GM19238 (cell line): ENCODE results near the gene CYP21A2.
"Not testable (repeated sequence)": the region's sequence is repeated elsewhere in the genome, so short reads cannot be mapped to it uniquely, and the experiment has no call there.

Experiments
- DNase-seq: peaks from one replicate; pipeline ENCODE4 v3.0.0; 2011; ENCODE audit warnings: low spot score; ENCODE audit not compliant: insufficient read length

Gene CYP21A2

DNA sequence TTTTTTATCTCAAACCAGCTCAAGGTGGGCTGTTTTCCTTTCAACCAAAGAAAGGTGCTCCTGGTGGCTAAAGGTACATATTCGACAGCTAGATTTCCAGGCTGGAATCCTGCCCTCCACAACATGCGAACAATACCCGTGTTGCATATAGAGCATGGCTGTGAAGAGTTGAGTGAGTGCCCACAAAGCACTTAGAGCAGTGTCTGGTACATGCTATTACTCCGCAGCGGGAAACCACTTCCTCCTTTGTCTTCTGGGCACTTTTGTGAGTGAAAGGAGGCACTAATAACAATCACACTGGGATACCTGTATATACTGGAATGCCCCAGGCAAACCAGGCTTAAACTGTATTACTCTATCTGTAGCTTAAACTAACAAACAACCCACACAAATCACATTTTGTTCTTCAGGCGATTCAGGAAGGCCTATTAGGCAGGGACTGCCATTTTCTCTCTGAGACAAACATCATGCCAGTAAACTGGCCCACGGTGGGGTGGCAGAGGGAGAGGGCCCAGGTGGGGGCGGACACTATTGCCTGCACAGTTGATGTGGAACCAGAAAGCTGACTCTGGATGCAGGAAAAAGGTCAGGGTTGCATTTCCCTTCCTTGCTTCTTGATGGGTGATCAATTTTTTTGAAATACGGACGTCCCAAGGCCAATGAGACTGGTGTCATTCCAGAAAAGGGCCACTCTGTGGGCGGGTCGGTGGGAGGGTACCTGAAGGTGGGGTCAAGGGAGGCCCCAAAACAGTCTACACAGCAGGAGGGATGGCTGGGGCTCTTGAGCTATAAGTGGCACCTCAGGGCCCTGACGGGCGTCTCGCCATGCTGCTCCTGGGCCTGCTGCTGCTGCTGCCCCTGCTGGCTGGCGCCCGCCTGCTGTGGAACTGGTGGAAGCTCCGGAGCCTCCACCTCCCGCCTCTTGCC is at the start of gene CYP21A2:
Gene CYP21A2, plus strand, starts transcription at position 818 of the 927 bp plus-strand sequence. Its CDS starts 8 bp downstream, at position 826.
- DNase-seq = not testable (repeated sequence)

DNA sequence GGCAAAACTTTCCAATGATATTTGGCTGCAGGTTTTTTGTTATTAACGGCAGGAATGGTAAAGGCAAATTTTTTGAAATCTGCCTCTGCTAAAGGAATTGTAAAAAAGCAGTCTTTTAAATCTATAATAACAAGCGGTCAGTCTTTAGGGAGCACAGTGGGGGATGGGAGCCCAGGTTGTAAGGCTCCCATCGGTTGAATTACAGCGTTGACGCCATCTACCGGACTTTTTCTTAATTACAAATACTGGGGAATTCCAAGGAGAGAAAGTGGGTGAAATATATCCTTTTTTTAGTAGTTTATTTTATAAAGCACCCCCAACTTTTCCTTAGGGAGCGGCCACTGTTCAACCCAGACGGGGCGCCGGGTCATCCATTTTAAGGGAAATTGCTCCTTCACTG is 48.9 kb upstream of the CYP21A2 start:
- not testable (repeated sequence) for DNase-seq

DNA sequence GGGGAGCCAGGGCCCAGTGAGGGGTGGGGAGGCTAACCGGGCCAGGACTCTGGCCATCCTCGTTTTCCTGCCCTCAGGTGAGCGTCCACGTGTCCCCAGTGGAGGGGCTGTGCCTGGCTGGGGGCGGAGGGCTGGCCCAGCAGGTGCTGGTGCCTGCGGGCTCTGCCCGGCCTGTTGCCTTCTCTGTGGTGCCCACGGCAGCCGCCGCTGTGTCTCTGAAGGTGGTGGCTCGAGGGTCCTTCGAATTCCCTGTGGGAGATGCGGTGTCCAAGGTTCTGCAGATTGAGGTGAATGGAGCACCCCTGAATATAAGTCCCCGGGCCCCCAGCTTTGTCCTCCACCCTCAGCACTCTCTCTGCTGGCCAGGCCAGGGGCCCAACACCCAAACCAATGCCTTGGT is 43.8 kb upstream of the CYP21A2 start:
- DNase-seq = not testable (repeated sequence)

DNA sequence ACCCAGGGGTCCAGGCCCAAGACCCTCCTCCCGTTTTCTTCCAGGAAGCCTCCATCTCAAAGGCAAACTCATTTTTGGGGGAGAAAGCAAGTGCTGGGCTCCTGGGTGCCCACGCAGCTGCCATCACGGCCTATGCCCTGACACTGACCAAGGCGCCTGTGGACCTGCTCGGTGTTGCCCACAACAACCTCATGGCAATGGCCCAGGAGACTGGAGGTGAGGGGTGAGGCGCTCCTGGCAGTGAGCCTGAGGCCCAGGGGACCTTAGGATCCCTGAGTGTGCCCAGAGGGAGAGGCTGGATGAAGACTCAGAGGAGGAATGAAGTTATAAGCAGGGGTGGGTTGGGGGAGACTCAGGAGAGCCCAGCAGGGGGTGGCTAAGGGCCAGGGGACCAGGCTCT is 41.8 kb upstream of the CYP21A2 start:
- not testable (repeated sequence) for DNase-seq

DNA sequence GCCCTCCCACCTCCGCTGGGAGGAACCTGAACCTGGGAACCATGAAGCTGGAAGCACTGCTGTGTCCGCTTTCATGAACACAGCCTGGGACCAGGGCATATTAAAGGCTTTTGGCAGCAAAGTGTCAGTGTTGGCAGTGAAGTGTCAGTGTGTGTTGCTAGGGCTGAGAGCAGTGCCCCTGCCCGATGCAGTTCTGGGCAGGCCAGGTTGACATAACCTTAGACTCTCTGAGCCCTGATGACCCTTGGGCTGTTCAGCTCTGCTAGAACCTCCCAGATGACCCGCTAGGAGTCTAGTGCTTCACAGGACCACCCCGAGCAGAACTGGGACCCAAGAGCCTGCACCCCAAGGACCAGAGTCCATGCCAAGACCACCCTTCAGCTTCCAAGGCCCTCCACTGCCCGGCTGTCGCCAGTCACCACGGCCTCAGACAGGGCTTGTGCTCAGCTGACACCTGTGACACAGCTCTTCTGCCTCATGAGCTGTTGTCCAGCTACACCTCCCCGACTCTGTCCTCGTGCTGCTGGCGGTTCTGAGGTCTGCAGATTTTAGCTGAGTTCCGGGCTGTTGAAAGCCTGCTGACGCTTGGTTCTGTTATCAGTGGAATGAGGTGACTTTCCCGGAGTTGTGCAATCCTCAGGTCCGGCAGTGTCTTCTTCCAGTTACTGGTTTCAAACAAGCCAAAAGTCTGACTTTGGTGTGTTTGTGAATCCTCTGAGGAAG is 35.5 kb upstream of the CYP21A2 start:
- not testable (repeated sequence) for DNase-seq

DNA sequence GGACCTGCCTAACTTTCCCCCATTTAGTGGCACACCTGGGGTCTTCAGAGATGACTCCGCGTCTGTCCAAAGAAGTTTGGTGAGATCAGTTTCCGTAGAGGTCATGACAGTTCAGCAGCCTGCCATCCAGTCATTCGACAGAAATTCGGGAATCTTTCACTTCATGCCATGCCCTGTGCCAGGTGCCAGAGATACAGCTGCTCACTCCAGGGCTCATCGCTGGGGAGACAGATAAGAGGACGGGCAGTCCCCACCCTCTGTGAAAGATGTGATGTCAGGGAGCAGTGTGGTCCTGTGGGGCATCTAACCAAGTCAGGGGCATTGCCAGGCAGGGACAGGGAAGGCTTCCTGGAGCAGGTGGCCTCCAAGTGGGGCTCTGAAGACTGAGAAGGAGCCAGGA is 34.9 kb upstream of the CYP21A2 start:
- not testable (repeated sequence) for DNase-seq

DNA sequence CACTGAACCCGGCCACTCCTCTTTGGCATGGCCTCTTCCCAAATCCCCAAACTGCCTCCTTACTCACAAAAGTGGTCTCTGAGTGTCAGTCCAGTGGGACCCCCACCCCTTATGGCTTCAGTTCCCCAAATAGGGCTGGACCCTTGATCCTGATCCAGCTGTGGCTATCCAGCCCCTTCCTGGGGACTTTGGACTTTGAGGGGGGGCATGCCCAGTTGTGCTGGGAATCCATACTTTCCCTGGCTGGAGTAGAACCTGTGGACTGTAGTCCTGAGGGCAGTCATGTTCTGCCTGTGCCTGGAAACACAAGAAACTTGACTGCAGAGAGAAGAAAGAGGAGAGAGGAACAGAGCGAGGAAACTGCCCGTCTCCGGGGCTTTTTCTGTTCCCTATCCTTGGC is 33.8 kb upstream of the CYP21A2 start:
- DNase-seq = not testable (repeated sequence)

DNA sequence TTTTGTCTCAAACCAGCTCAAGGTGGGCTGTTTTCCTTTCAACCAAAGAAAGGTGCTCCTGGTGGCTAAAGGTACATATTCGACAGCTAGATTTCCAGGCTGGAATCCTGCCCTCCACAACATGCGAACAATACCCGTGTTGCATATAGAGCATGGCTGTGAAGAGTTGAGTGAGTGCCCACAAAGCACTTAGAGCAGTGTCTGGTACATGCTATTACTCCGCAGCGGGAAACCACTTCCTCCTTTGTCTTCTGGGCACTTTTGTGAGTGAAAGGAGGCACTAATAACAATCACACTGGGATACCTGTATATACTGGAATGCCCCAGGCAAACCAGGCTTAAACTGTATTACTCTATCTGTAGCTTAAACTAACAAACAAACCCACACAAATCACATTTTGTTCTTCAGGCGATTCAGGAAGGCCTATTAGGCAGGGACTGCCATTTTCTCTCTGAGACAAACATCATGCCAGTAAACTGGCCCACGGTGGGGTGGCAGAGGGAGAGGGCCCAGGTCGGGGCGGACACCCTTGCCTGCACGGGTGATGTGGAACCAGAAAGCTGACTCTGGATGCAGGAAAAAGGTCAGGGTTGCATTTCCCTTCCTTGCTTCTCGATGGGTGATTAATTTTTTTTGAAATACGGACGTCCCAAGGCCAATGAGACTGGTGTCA is 33.2 kb upstream of the CYP21A2 start:
- peak; percentile 0 for DNase-seq

DNA sequence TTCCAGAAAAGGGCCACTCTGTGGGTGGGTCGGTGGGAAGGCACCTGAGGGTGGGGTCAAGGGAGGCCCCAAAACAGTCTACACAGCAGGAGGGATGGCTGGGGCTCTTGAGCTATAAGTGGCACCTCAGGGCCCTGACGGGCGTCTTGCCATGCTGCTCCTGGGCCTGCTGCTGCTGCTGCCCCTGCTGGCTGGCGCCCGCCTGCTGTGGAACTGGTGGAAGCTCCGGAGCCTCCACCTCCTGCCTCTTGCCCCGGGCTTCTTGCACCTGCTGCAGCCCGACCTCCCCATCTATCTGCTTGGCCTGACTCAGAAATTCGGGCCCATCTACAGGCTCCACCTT is 32.7 kb upstream of the CYP21A2 start:
- DNase-seq = not testable (repeated sequence)

DNA sequence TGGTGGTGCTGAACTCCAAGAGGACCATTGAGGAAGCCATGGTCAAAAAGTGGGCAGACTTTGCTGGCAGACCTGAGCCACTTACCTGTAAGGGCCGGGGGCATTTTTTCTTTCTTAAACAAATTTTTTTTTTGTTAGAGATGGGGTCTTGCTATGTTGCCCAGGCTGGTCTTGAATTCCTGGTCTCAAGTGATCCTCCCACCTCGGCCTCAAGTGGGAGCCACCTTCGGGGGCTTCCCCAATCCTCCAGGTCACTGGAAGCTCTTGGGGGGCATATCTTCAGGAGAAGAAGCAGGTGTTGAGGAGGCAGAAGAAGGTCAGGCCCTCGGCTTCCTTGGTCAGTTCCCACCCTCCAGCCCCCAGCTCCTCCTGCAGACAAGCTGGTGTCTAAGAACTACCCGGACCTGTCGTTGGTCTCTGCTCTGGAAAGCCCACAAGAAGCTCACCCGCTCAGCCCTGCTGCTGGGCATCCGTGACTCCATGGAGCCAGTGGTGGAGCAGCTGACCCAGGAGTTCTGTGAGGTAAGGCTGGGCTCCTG is 32.2 kb upstream of the CYP21A2 start:
- not testable (repeated sequence) for DNase-seq

DNA sequence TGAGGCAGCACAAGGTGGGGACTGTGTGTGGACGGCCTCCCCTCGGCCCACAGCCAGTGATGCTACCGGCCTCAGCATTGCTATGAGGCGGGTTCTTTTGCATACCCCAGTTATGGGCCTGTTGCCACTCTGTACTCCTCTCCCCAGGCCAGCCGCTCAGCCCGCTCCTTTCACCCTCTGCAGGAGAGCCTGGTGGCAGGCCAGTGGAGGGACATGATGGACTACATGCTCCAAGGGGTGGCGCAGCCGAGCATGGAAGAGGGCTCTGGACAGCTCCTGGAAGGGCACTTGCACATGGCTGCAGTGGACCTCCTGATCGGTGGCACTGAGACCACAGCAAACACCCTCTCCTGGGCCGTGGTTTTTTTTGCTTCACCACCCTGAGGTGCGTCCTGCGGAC is 31.1 kb upstream of the CYP21A2 start:
- not testable (repeated sequence) for DNase-seq

DNA sequence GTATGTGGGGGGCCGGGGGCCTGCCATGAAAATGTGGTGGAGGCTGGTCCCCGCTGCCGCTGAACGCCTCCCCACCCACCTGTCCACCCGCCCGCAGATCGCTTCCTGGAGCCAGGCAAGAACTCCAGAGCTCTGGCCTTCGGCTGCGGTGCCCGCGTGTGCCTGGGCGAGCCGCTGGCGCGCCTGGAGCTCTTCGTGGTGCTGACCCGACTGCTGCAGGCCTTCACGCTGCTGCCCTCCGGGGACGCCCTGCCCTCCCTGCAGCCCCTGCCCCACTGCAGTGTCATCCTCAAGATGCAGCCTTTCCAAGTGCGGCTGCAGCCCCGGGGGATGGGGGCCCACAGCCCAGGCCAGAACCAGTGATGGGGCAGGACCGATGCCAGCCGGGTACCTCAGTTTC is 30.2 kb upstream of the CYP21A2 start:
- not testable (repeated sequence) for DNase-seq

DNA sequence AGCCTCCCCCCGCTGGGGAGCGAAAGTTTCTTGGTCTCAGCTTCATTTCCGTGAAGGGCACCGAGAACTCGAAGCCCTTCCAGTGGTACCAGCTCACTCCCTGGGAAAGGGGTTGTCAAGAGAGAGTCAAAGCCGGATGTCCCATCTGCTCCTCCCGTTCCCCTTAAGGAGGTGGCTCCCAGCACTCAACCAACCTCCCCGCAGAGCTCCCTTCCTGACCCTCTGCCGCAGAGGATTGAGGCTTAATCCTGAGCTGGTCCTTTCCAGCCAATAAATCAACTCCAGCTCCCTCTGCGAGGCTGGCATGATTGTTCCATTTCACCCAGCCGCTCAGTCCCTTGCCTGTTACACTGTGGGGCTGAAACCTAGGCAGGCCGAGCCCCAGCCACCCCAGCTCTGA is 29.6 kb upstream of the CYP21A2 start:
- not testable (repeated sequence) for DNase-seq

DNA sequence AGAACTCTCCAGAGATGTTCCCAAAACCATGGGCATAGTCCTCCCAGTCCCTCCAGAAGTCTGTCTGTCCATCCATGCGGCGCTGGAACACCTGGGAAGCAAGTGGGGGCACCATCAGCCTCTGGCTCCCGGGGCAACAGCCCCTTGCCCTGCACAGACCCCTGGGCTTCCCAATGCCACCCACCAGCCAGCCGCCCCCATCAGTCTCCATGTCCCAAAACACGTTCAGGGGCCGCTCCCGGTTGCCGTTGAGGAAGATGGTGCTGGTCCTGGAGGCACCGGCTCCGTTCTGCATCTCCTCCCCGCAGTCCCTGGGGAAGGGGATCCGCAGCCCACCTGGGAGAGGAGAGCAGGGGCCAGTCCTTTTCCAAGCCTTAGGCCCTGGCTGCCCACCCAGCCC is 28.7 kb upstream of the CYP21A2 start:
- not testable (repeated sequence) for DNase-seq

DNA sequence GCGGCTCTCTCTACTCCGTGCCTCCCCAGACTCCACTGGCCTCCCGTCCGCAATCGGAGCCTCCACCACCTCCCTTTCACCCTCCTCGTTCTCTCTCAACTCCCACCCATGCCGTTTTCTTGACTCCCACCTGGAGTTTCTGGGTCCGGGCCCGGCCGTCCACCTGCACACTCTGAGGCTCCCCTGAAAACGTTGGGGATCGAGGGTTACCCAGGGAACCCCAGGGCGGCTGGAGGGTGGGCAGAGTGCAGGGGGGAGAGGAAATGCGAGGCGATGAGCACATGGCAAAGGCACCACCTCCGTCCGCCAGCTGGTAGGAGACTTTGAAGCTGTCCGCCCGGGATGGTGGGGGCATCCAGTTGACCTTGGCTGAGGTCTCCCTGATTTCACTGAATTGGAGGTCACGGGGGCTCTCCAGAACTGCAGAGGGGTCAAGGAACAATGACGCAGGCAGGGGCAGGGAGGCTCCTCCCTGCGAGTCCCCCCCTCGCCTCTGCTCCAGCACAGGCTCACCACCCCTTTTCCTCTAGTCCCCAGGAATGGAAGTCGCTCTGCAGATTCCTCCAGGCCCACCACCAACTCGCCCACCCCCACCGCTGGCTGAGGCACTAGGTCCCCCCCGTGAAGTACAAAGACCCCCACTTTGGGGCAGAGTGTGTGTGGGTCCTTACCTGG is 27.2 kb upstream of the CYP21A2 start:
- DNase-seq = not testable (repeated sequence)

DNA sequence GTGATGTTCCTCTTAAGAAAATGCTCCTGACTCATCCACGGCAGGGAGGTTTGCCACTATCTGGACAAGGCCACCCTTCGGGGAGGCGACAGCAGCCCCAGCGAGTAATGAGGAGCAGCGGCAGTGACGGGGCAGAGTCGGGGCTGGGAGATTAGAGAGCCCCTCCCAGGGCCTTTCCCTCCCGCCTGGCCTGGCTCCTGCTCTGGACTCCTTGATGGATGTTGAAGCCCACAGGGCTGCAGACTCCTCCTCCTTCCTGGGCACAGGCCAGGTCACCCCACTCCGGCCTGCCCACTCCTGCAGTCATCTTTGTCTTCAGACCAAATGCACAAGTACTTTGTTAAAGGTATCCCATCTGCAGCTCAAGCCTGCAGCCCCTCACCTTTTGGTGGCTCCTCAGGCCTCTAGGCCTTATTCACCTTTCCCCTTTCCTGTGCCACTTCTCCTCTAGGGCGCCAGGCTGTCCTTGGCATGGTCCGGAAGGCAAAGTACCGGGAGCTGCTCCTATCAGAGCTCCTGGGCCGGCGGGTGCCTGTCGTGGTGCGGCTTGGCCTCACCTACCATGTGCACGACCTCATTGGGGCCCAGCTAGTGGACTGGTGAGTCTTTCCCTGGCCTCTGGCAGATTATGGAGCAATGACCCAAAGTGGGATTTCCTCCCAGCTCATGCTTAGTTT is 25.1 kb upstream of the CYP21A2 start:
- DNase-seq = not testable (repeated sequence)

DNA sequence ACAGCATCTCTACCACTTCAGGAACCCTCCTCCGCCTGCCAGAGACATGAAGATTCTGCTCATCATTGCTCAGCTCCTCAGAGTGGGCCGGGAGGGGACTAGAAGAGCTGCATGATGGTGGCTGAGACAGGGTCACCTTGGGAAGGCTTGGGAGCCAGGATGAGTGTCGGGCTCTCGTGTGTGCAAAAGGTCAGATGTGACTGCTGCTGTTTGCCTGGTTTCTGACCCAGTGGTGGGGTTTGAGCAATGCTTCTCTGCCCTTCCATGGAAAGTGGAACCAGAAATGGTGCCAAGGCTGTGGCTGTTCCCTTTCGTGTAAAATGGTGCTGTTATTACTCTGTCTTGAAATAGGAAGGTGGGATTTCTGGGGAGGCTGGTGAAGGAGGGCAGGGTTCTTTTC is 24.5 kb upstream of the CYP21A2 start:
- not testable (repeated sequence) for DNase-seq

DNA sequence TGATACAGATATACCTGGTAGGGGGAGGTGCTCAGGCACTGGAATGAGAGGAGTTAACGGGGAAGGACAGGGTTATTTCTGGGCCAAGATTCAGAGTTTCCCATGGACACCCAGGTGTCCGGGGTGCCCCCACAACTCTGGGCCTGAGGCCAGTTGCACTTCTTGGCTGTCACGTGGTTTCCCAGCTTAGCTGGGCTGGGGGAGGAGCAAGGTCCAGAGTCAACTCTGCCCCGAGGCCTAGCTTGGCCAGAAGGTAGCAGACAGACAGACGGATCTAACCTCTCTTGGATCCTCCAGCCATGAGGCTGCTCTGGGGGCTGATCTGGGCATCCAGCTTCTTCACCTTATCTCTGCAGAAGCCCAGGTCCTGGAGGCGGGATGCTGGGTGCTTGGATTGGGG is 23.7 kb upstream of the CYP21A2 start, which contains the start of gene C4B:
Gene C4B, plus strand, starts transcription at position 249 of the 400 bp plus-strand sequence. Its CDS starts 51 bp downstream, at position 300.
- DNase-seq = not testable (repeated sequence)

DNA sequence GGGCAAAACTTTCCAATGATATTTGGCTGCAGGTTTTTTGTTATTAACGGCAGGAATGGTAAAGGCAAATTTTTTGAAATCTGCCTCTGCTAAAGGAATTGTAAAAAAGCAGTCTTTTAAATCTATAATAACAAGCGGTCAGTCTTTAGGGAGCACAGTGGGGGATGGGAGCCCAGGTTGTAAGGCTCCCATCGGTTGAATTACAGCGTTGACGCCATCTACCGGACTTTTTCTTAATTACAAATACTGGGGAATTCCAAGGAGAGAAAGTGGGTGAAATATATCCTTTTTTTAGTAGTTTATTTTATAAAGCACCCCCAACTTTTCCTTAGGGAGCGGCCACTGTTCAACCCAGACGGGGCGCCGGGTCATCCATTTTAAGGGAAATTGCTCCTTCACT is 16.1 kb upstream of the CYP21A2 start:
- not testable (repeated sequence) for DNase-seq

DNA sequence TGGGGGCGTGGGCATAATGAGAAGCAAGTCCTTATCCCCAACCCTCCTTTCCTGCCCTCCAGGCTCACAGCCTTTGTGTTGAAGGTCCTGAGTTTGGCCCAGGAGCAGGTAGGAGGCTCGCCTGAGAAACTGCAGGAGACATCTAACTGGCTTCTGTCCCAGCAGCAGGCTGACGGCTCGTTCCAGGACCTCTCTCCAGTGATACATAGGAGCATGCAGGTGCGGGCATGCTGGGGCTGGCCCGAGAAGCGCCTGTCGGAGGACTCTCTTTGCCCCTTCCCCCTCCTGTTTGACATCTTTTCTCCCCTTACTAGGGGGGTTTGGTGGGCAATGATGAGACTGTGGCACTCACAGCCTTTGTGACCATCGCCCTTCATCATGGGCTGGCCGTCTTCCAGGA is 9.6 kb upstream of the CYP21A2 start:
- DNase-seq = not testable (repeated sequence)
